ENCODE measurements around the gene ENSA.
"Not testable (repeated sequence)": the region's sequence is repeated elsewhere in the genome, so short reads cannot be mapped to it uniquely, and the experiment has no call there.

Gene ENSA

DNA sequence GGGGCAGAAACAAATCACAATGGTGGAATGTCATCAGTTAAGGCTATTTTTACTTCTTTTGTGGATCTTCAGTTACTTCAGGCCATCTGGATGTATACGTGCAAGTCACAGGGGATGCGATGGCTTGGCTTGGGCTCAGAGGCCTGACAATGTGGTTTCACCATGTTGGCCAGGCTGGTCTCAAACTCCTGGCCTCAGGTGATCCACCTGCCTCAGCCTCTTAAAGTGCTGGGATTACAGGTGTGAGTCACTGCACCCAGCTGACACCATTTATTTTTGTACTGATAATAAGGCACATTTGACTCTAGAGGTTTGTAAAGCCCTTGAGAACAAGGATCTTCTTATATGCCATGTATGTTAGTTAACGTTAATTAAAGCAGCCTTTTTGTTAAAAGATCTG lies 48.4 kb downstream of the ENSA start:
- not testable (repeated sequence) for DNase-seq (ENCODE audit: low spot score)

GRCh38 chr1:150579945-150580642 lies 49.3 kb downstream of the ENSA start:
- DNase-seq (ENCODE audit: low spot score): no peak

DNA sequence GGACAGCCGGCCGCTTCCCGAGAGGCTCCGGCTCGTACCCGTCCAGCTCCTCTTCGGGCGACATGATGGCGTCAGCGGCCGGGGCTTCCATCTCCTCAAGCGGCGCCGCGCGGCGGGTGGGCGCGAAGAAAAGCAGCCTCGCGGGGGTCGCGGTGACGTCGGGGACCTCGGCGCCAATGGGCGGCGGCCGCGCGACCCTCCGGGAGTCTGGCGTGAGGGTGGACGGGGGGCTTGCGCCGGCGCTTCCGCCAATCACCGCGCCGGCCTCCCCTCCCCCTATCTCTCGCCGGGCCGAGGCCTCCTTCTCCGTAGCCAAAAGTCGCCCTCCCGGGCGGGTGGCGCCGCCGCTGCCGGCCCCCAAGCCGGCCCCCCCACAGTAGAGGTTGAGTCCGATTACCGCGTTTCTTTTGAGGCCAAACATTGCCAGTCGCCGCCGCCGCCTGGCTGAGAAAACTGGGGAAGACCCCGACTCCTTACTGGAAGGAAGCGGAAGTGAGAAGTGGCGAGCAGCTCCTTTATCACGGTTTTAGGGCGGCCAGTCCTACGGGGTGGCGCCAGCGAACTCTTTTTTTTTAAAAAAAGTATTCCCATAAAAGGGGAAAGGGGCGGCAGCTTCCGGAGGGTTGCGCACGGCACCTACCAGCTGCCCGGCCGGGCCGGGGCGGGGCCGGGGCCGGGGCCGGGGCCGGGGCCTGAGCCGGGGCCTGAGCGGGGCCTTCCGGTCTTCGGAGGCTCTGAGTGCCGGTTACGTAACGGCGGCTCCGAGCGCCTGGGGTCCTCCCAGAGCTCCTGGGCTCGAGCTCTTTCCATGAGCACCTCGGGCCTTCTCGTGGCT lies 50.1 kb downstream of the ENSA start, which contains the start of gene MCL1:
Gene MCL1, minus strand, starts transcription at position 501 of the 835 bp plus-strand sequence. Its CDS starts 80 bp downstream, at position 421.
- peak; percentile 96 for DNase-seq (ENCODE audit: low spot score)

- DNase-seq (ENCODE audit: low spot score): peak; percentile 87
Measured at GRCh38 chr1:150578272-150579109, 50.9 kb downstream of the ENSA start.

DNA sequence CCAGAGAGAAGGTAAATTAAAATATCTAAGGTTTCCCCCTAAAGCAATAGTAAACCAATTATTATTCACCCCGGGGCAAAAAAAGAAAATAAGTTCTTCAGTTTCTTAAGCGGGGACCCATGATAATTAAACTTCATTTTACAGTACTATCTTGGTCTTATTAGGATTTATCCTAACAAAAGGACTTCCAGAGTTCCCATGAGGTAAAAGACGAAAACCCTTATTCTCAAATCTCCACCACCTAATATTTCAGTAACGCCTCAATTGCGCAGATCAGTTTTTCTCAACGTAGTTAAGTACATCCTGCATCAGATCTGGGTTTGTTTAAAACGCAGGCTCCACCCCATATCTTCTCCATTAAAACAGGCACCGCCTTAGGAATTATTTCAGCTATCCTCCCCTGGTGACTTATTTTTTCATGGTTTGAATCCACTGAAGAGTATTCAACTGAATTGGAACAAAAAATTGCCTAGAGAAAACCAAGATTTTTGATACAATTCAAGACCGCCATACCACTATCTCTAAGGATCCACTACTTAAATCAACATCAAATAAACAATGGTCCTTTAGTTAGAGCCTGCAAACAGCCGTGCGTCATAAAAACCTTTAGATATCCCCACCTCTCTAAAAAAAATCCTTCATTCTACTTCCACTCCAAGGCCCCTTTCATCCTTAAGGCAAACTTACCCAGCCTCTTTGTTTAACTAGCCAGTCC lies 51.7 kb downstream of the ENSA start:
- peak; percentile 50 for DNase-seq (ENCODE audit: low spot score)

GRCh38 chr1:150576794-150577556 lies 52.4 kb downstream of the ENSA start:
- no peak for DNase-seq (ENCODE audit: low spot score)

DNA sequence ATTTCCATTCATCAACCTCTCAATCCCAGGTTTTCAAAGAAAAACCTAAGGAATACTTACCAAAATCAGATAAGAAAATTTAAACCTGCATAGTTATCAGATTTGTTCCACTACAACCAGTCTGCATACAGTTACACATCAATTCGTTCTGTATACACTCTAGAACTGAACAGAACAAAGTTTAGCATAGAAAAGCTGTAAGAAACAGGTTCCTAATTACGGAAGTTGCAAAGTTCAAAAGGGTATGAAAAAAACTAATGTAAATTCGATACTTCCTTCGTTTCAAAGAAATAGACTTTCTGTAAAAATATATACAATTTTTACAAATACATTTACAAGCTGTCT lies 53.1 kb downstream of the ENSA start:
- no peak for DNase-seq (ENCODE audit: low spot score)

DNA sequence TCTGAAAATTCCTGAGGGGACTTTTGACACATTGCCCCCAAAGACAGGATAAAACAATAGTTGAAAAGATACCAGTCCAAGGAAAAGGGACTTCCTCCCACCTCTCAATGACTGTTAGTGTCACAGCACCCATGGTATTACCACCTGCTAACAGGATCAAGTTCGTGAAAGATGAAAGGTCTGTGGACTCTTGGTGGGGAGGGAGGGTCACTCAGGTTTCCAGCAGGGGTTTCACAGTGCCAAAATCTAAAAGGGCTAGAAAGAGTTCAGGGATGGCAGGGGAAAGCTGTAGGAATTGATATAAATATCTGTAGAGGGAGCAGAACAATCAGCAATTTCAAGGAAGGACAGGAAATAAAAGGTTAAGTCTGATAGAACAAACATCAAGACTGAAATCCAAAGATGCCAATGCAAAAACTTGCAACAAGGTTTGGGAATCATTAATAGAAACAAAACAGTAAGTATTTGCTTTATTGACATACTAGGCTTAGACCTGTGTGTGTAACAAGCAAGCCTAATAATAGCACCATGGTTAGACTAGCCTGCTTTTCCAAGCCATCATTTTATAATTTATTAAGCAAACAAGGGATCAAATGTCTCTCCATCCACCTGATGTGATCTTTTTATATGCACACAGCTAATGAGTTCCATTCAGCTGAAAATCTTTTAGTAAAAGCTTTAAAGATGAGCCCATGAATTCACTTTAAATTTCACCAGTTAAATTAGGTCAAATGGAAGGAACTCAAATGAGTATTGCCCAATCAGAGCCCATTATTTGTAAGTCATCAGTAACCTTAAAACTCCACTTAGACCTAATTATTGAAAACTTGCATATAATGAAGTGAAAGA lies 53.7 kb downstream of the ENSA start:
- no peak for DNase-seq (ENCODE audit: low spot score)

- no peak for DNase-seq (ENCODE audit: low spot score)
Measured at GRCh38 chr1:150575072-150575489, 54.3 kb downstream of the ENSA start.

- DNase-seq (ENCODE audit: low spot score): no peak
Measured at GRCh38 chr1:150574260-150575071, 54.9 kb downstream of the ENSA start.

GRCh38 chr1:150573648-150574071 lies 55.8 kb downstream of the ENSA start:
- DNase-seq (ENCODE audit: low spot score): not testable (repeated sequence)

DNA sequence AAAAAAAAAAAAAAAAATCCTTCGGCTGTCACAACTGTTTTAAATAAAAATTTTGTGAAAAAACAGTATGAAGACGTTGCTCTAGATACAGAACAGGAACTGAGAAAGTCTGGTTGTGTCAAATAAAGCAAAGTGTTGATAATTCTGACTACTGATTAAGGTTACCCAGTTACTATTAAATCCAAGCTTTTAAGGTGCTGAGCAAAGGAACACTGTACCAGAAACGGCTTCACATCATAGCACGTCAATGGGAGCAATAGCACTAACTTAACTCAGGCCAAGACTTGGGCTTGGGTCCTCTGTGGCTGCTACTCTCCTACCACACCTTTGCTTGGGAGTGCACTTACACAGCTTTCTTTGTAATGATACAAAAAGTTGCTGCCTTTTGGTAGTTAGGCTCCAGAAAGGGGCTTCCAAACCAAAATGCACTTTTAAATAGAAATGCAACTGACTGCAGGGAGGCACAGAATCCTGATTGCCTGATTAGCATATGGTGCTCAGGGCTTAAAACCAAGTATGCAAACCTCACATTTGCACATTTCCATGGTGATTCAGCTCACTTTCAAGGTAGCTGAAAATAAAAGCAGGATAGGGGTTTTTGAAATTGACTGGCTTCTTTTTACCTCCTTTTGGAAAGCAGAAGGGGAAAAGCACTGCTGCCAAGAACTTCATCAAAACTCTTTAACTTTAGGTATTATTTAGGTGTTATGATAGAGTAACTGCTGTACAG lies 56.3 kb downstream of the ENSA start:
- DNase-seq (ENCODE audit: low spot score): no peak

Measured in COLO829 (cell line).